HEK293 (cell line): ENCODE results near the gene ENDOV.

Experiments
- ELK4 ChIP-seq: IDR thresholded peaks from 2 replicates; pipeline ENCODE4 v1.6.1; 2011; ENCODE audit warnings: mild to moderate bottlenecking, low read depth, low read length, borderline replicate concordance
- HOXD13 ChIP-seq: sonication (generic); formaldehyde crosslinking; IDR thresholded peaks from 2 replicates; pipeline ENCODE4 v1.8.0; 2022; ENCODE audit warnings: missing genetic modification reagents, borderline replicate concordance
- OSR2 ChIP-seq: fragments of 450-650 bp; formaldehyde crosslinking; IDR thresholded peaks from 2 replicates; pipeline ENCODE4 v1.5.1; 2016; ENCODE audit warnings: missing biosample characterization, missing genetic modification characterization
- PBX3 ChIP-seq: sonication (generic); formaldehyde crosslinking; IDR thresholded peaks from 2 replicates; pipeline ENCODE4 v1.8.1; 2022; ENCODE audit warnings: mild to moderate bottlenecking, moderate library complexity, missing genetic modification reagents
- ZBTB20 ChIP-seq: fragments of 450-650 bp; formaldehyde crosslinking; IDR thresholded peaks from 2 replicates; pipeline ENCODE4 v1.5.1; 2016; ENCODE audit warnings: missing biosample characterization, missing genetic modification characterization
- ZBTB21 ChIP-seq: fragments of 450-650 bp; formaldehyde crosslinking; IDR thresholded peaks from 2 replicates; pipeline ENCODE4 v1.5.1; 2017; ENCODE audit warnings: missing biosample characterization, missing genetic modification characterization
- ZBTB26 ChIP-seq: fragments of 450-650 bp; formaldehyde crosslinking; optimal IDR thresholded peaks from 2 replicates; pipeline ENCODE3; 2016; ENCODE audit warnings: missing biosample characterization, mild to moderate bottlenecking, missing genetic modification characterization
- ZEB2 ChIP-seq: fragments of 450-650 bp; formaldehyde crosslinking; IDR thresholded peaks from 2 replicates; pipeline ENCODE4 v1.5.1; 2016; ENCODE audit warnings: missing biosample characterization, missing genetic modification characterization
- ZNF10 ChIP-seq: fragments of 450-650 bp; formaldehyde crosslinking; IDR thresholded peaks from 2 replicates; pipeline ENCODE4 v1.5.1; 2017; ENCODE audit warnings: missing biosample characterization, missing genetic modification characterization
- ZNF2 ChIP-seq: fragments of 450-650 bp; formaldehyde crosslinking; IDR thresholded peaks from 2 replicates; pipeline ENCODE4 v1.5.1; 2016; ENCODE audit warnings: missing biosample characterization, missing genetic modification characterization
- ZNF335 ChIP-seq: fragments of 450-650 bp; formaldehyde crosslinking; conservative IDR thresholded peaks from 2 replicates; pipeline ENCODE4 v1.5.1; 2016; ENCODE audit warnings: missing biosample characterization, missing genetic modification characterization
- ZNF341 ChIP-seq: fragments of 450-650 bp; formaldehyde crosslinking; IDR thresholded peaks from 2 replicates; pipeline ENCODE4; 2016; ENCODE audit warnings: low read depth, missing biosample characterization, missing genetic modification characterization
- ZNF433 ChIP-seq: fragments of 450-650 bp; formaldehyde crosslinking; IDR thresholded peaks from 2 replicates; pipeline ENCODE4 v1.5.1; 2016; ENCODE audit warnings: missing biosample characterization, missing genetic modification characterization, low read depth
- ZNF449 ChIP-seq: fragments of 450-650 bp; formaldehyde crosslinking; IDR thresholded peaks from 2 replicates; pipeline ENCODE4 v1.5.1; 2017; ENCODE audit warnings: missing biosample characterization, mild to moderate bottlenecking, missing genetic modification characterization, moderate library complexity
- ZNF600 ChIP-seq: fragments of 450-650 bp; formaldehyde crosslinking; IDR thresholded peaks from 2 replicates; pipeline ENCODE4 v1.5.1; 2016; ENCODE audit warnings: missing biosample characterization, missing genetic modification characterization
- ZNF660 ChIP-seq: fragments of 450-650 bp; IDR thresholded peaks from 2 replicates; pipeline ENCODE4 v1.5.1; 2018; ENCODE audit warnings: missing biosample characterization, mild to moderate bottlenecking, missing genetic modification characterization
- ZNF704 ChIP-seq: fragments of 450-650 bp; formaldehyde crosslinking; IDR thresholded peaks from 2 replicates; pipeline ENCODE4 v1.5.1; 2016; ENCODE audit warnings: missing biosample characterization, missing genetic modification characterization
- ZSCAN4 ChIP-seq: fragments of 450-650 bp; formaldehyde crosslinking; IDR thresholded peaks from 2 replicates; pipeline ENCODE4 v1.5.1; 2017; ENCODE audit warnings: missing biosample characterization, missing genetic modification characterization
- TF ChIP-seq, protein P1 (sequence below): fragments of 450-650 bp; formaldehyde crosslinking; IDR thresholded peaks from 2 replicates; pipeline ENCODE4 v1.5.1; 2017; ENCODE audit warnings: missing biosample characterization, missing genetic modification characterization
- TF ChIP-seq, protein P2 (sequence below): fragments of 450-650 bp; formaldehyde crosslinking; IDR thresholded peaks from 2 replicates; pipeline ENCODE4 v1.5.1; 2016; ENCODE audit warnings: missing biosample characterization, missing genetic modification characterization
- TF ChIP-seq, protein P3 (sequence below): fragments of 450-650 bp; formaldehyde crosslinking; IDR thresholded peaks from 2 replicates; pipeline ENCODE4 v1.5.1; 2017; ENCODE audit warnings: missing biosample characterization, missing genetic modification characterization
- TF ChIP-seq, protein P4 (sequence below): fragments of 450-650 bp; formaldehyde crosslinking; conservative IDR thresholded peaks from 2 replicates; pipeline ENCODE4 v1.5.1; 2016; ENCODE audit warnings: low read depth, missing biosample characterization, missing genetic modification characterization

The ENDOV gene

DNA sequence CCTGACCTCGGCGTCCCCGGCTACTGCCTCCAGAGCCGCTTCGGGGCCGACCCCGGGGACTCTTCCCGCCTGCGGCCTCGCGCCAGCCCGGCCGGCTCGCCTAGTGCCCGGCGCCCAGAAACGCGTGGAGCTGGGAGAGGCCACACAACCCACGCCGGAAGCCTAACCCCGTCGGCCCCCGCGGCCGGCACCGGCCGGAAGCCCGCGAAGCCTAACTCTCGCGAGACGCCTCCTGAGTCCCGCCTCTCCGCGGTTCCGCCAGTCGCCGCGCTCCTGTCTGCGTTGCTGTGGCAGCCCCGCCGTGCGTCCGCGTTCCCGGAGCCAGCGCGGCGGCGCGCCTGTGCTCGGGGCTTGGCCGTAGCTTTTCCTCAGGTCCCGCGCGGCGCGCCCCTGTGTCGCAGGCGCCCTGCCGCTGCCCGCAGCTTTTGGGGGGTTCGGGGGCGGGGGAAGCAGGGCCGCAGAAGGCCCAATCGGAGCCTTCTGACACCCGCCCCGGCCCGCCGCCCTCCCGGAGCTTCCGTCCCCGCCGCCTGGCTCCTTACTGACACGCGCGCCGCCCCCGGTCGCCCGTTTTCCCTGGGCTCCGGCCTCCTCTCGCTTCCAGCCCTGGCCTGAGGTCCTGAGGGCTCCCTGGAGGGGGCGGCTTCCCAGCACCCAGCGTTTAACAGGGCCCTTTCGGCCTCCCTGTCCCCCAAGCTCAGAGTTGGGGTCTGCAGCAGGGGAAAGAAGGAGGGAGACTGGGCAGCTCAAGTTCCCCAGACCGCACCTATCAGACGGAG is 39.8 kb downstream of the ENDOV start (continued):
- TF ChIP-seq ZNF449, result 0 out of 2 replicates have a peak, but pooled peaks have one; percentile 8
- peak; percentile 100 for TF ChIP-seq ZBTB26
- peak; percentile 56; the same call in 1 of the 2 replicates for TF ChIP-seq ZNF660 (tag by site-specific recombination)
- TF ChIP-seq HOXD13 (CRISPR knock-in tag), result peak; percentile 31; the same call in 1 of the 2 replicates
- TF ChIP-seq ZNF335, result peak; percentile 86
- peak; percentile 90 for TF ChIP-seq PBX3 (CRISPR knock-in tag)
- TF ChIP-seq, protein P1, sequence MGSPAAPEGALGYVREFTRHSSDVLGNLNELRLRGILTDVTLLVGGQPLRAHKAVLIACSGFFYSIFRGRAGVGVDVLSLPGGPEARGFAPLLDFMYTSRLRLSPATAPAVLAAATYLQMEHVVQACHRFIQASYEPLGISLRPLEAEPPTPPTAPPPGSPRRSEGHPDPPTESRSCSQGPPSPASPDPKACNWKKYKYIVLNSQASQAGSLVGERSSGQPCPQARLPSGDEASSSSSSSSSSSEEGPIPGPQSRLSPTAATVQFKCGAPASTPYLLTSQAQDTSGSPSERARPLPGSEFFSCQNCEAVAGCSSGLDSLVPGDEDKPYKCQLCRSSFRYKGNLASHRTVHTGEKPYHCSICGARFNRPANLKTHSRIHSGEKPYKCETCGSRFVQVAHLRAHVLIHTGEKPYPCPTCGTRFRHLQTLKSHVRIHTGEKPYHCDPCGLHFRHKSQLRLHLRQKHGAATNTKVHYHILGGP, result no peak
- TF ChIP-seq ZBTB21 (tag by site-specific recombination), result peak; percentile 29; the same call in 1 of the 2 replicates
- TF ChIP-seq, protein P2, sequence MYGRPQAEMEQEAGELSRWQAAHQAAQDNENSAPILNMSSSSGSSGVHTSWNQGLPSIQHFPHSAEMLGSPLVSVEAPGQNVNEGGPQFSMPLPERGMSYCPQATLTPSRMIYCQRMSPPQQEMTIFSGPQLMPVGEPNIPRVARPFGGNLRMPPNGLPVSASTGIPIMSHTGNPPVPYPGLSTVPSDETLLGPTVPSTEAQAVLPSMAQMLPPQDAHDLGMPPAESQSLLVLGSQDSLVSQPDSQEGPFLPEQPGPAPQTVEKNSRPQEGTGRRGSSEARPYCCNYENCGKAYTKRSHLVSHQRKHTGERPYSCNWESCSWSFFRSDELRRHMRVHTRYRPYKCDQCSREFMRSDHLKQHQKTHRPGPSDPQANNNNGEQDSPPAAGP, result peak; percentile 32; the same call in 1 of the 2 replicates
- TF ChIP-seq ZNF10, result 0 out of 2 replicates have a peak, but pooled peaks have one; percentile 7
- TF ChIP-seq, protein P3, sequence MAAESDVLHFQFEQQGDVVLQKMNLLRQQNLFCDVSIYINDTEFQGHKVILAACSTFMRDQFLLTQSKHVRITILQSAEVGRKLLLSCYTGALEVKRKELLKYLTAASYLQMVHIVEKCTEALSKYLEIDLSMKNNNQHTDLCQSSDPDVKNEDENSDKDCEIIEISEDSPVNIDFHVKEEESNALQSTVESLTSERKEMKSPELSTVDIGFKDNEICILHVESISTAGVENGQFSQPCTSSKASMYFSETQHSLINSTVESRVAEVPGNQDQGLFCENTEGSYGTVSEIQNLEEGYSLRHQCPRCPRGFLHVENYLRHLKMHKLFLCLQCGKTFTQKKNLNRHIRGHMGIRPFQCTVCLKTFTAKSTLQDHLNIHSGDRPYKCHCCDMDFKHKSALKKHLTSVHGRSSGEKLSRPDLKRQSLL (tag by site-specific recombination), result 0 out of 2 replicates have a peak, but pooled peaks have one; percentile 10
- TF ChIP-seq ZNF704 (tag by site-specific recombination), result peak; percentile 82; the same call in 1 of the 2 replicates
- TF ChIP-seq ZNF341 (tag by site-specific recombination), result peak; percentile 60; the same call in 1 of the 2 replicates
- TF ChIP-seq ZNF433 (tag by site-specific recombination), result no peak
- peak; percentile 58; the same call in 1 of the 2 replicates for TF ChIP-seq ZBTB20
- TF ChIP-seq ZEB2, result no peak
- TF ChIP-seq, protein P4, sequence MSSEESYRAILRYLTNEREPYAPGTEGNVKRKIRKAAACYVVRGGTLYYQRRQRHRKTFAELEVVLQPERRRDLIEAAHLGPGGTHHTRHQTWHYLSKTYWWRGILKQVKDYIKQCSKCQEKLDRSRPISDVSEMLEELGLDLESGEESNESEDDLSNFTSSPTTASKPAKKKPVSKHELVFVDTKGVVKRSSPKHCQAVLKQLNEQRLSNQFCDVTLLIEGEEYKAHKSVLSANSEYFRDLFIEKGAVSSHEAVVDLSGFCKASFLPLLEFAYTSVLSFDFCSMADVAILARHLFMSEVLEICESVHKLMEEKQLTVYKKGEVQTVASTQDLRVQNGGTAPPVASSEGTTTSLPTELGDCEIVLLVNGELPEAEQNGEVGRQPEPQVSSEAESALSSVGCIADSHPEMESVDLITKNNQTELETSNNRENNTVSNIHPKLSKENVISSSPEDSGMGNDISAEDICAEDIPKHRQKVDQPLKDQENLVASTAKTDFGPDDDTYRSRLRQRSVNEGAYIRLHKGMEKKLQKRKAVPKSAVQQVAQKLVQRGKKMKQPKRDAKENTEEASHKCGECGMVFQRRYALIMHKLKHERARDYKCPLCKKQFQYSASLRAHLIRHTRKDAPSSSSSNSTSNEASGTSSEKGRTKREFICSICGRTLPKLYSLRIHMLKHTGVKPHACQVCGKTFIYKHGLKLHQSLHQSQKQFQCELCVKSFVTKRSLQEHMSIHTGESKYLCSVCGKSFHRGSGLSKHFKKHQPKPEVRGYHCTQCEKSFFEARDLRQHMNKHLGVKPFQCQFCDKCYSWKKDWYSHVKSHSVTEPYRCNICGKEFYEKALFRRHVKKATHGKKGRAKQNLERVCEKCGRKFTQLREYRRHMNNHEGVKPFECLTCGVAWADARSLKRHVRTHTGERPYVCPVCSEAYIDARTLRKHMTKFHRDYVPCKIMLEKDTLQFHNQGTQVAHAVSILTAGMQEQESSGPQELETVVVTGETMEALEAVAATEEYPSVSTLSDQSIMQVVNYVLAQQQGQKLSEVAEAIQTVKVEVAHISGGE (tag by site-specific recombination), result peak; percentile 93
- peak; percentile 66 for TF ChIP-seq ZNF600
- peak; percentile 72; the same call in 1 of the 2 replicates for TF ChIP-seq ELK4
- peak; percentile 59; the same call in 1 of the 2 replicates for TF ChIP-seq ZNF2 (tag by site-specific recombination)
- TF ChIP-seq OSR2, result peak; percentile 6; the same call in 1 of the 2 replicates
- no peak for TF ChIP-seq ZSCAN4 (tag by site-specific recombination)
